Lung (tissue), 12 donors: ENCODE data around the gene PRKCA. TPM values are rescaled to one million over a fixed set of nuclear protein-coding genes. Genes with fewer than 3 reads are reported as not detected.

Experiments used
- ATAC-seq: fragments of 200-7000 bp; cut with Tn5 transposase; one replicate; pipeline ENCODE4 v1.9.1; 2020; ENCODE audit warnings: moderate number of reproducible peaks; ENCODE audit not compliant: insufficient read depth, low FRiP score
- DNase-seq, 3 donors: peaks; one replicate each; pipeline ENCODE4 v3.0.0-alpha.2; 2013 to 2017
- H3K27ac ChIP-seq, 2 donors: one replicate each; pipeline ENCODE4 v1.5.1; 2013; ENCODE audit warnings: mild to moderate bottlenecking in 2 of 2, moderate library complexity in 2 of 2, control low read depth in 1 of 2, inconsistent platforms in 1 of 2, low read depth in 1 of 2, low read length in 1 of 2
- H3K27me3 ChIP-seq, 3 donors: one replicate each; pipeline ENCODE4 v1.5.1; 2013; ENCODE audit warnings: low read length in 2 of 3; ENCODE audit not compliant: control insufficient read depth in 3 of 3, insufficient read depth in 3 of 3
- H3K36me3 ChIP-seq, 4 donors: one replicate each; pipeline ENCODE4 v1.5.1; 2013; ENCODE audit warnings: low read length in 4 of 4, mild to moderate bottlenecking in 1 of 4, moderate library complexity in 1 of 4; ENCODE audit not compliant: control insufficient read depth in 4 of 4, insufficient read depth in 4 of 4
- H3K4me1 ChIP-seq, 5 donors: one replicate each; pipeline ENCODE4 v1.5.1; 2013; ENCODE audit warnings: low read length in 5 of 5, mild to moderate bottlenecking in 2 of 5, moderate library complexity in 1 of 5; ENCODE audit not compliant: control insufficient read depth in 5 of 5, insufficient read depth in 5 of 5
- H3K4me3 ChIP-seq: one replicate; pipeline ENCODE4 v1.5.1; 2013; ENCODE audit warnings: mild to moderate bottlenecking, control low read depth, moderate library complexity
- H3K9ac ChIP-seq, 2 donors: one replicate each; pipeline ENCODE4 v1.5.1; 2013; ENCODE audit warnings: low read length in 2 of 2, control low read depth in 1 of 2; ENCODE audit not compliant: insufficient read depth in 1 of 2
- H3K9me3 ChIP-seq, 4 donors: one replicate each; pipeline ENCODE4 v1.5.1; 2013; ENCODE audit warnings: low read length in 3 of 4, mild to moderate bottlenecking in 1 of 4, moderate library complexity in 1 of 4; ENCODE audit not compliant: control insufficient read depth in 4 of 4, insufficient read depth in 3 of 4
- CTCF ChIP-seq: IDR thresholded peaks from 2 replicates; pipeline ENCODE4 v1.5.1; 2012; ENCODE audit warnings: mild to moderate bottlenecking; ENCODE audit errors: control extremely low read depth, extremely low read depth
- WGBS, 2 donors: extraction: QIAGEN DNeasy Blood & Tissue Kit; methylation state at CpG; one replicate each; pipeline ENCODE4 v1.1.7; 2013; 5-methylcytosine and 5-hydroxymethylcytosine counted together
- polyA plus RNA-seq, 2 donors: library from polyadenylated mRNA; stranded (reverse); fragments of 200-250 nt; gene quantifications; one replicate each; pipeline ENCODE4 v1.2.1, GENCODE V29; 2013
- total RNA-seq, 2 donors: library from RNA; depleted of rRNA in 1 of 2; stranded (reverse); fragments of >200 nt in 1 of 2; gene quantifications; one replicate each; pipeline ENCODE4 v1.2.1, GENCODE V29; 2014 to 2021
- donor health status: control.
- donor health status: control.
- donor health status: Bipolar disorder and iron deficiency.
- donor health status: healthy.
- donor health status: DM: yes; HTN: yes; CAD: no.

PRKCA gene
- total and polyA plus RNA-seq, 4 donors, result 3.4 to 34.8 (median 13.8) TPM

DNA sequence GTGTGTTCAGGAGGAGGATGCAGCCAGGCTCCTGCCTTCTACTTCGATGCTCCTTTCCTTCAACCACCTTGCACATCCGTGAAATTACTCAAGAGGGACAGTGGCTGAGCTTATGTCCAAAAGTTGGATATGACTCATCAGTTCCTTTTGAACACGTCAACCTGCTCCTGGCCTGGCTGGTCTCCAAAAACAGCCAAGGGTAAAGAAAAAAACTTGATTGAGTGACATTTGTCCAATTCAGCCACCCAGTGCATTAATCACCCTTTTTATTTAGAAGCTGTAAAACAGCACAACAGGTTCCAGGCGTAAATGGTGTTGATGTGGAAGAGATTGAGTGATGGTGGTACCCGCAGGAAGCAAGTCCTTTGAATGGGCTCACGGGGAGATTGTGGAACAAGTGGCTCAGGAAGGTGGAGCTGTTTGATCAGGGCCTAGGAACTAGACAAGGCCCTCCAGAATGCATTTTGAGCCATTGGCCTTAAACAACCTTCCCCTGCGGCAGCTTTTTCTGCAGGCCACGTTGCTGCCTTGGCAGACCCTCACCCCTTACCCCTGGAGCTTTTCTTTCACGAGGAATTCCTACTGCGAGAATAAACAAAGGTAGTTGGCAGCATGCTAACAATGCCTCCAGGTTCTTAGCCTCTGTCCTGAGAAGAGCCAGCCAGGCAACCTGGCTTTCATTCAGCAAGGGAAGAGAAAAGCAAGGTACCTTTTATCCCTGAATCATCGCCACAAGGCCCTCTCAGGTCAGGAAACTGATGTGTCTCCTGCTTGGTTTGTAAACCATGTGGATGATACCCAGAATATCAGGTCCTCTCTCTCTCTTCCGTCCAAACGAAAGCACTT lies 359.2 kb downstream of the PRKCA start:
- Histone ChIP-seq H3K9me3 (peaks cover 0 to 1% (median 0%) of the 10 kb centered on the region in 4 donors), H3K27ac (no peak overlapping the region), H3K4me3 (no peak overlapping the region), H3K36me3 (no peaks in the 10 kb centered on the region), H3K9ac (no peak overlapping the region), H3K27me3 (no peaks in the 10 kb centered on the region), H3K4me1 (peaks cover 0 to 3% (median 0%) of the 10 kb centered on the region in 5 donors)
- WGBS, 2 donors, result 65 to 70% methylated on average over 13 of the region's 13 CpGs
- ATAC-seq, result no peak
- no peak for DNase-seq
- no peak for TF ChIP-seq CTCF

- Histone ChIP-seq H3K9ac (no peak overlapping the region), H3K36me3 (no peaks in the 10 kb centered on the region), H3K4me3 (no peak overlapping the region), H3K4me1 (peaks cover 0 to 3% (median 0%) of the 10 kb centered on the region in 5 donors), H3K27ac (no peak overlapping the region), H3K9me3 (peaks cover 0 to 1% (median 0%) of the 10 kb centered on the region in 4 donors), H3K27me3 (no peaks in the 10 kb centered on the region)
- no peak for TF ChIP-seq CTCF
- DNase-seq (no peak), ATAC-seq (no peak)
- WGBS, 2 donors, result 78 to 84% methylated on average over 5 of the region's 5 CpGs
Observed at GRCh38 chr17:66662496-66662895, 360.1 kb downstream of the PRKCA start.

GRCh38 chr17:66663041-66663606 lies 360.7 kb downstream of the PRKCA start:
- Histone ChIP-seq H3K4me1 (peaks cover 0 to 3% (median 0%) of the 10 kb centered on the region in 5 donors), H3K36me3 (no peaks in the 10 kb centered on the region), H3K9ac (no peak overlapping the region), H3K27ac (no peak overlapping the region), H3K27me3 (no peaks in the 10 kb centered on the region), H3K4me3 (no peak overlapping the region), H3K9me3 (peaks cover 0 to 1% (median 0%) of the 10 kb centered on the region in 4 donors)
- no peak for DNase-seq
- no peak for ATAC-seq
- WGBS, 2 donors, result 50 to 63% methylated on average over 12 of the region's 12 CpGs
- no peak for TF ChIP-seq CTCF
